GM18870 (cell line): ENCODE data around the gene TRAF6.

Experiments
- ATAC-seq: cut with Tn5 transposase; IDR thresholded peaks from one replicate; pipeline ENCODE4 v1.9.1; 2021; ENCODE audit warnings: moderate library complexity; ENCODE audit not compliant: unreplicated experiment

The TRAF6 gene

GRCh38 chr11:36459046-36459445, 51.0 kb downstream of the TRAF6 start:
- ATAC-seq = no peak

GRCh38 chr11:36458129-36458915, 51.8 kb downstream of the TRAF6 start:
- no peak for ATAC-seq

- no peak for ATAC-seq
These were observed 53.9 kb downstream of the TRAF6 start for GRCh38 chr11:36456156-36456555.

DNA sequence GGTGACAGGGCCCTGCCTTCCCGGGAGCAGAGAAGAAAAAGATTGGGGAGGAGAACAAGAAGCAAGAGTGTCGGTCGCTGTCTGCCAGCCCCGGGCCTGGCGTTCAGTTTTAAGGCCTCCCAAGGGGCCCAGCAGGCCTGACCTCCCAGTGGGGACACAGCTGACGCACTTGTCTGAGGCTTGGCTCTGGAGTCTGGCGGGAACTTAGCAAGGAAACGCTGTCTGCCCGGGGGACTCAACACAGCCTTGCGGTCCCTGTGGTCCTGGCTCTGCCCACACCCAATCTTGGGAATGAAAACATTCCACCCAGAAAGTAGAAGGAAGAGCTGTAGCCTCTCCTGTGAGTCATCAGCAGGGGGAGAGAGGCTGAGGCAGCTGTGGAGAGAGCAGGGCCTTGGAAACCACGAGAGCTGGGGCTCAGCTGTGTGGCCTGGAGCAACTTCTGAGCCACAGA, 54.4 kb downstream of the TRAF6 start:
- no peak for ATAC-seq

GRCh38 chr11:36454941-36455631, 55.0 kb downstream of the TRAF6 start:
- no peak for ATAC-seq

GRCh38 chr11:36454551-36454940, 55.5 kb downstream of the TRAF6 start:
- no peak for ATAC-seq

- ATAC-seq = no peak
These were observed 56.4 kb downstream of the TRAF6 start for GRCh38 chr11:36453678-36454077.

DNA sequence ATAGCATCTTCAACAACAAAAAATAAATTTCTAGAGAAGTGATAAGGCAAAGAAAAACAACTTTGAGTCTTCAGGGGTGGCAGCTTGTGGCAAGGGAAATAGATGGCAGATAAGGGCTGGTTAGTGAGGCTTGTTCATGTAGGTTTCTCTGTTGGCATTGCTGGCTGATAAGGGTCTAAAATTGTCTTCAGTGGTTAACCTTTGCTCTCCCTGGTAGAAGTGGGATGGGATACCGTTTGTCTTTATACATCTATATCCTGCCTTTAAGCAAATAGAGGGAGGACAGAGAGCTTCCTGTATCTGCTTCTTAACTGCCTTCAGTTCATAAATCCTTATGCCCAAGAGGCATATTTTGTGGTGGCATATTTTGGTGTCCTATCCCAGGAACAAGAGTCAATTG, 57.1 kb downstream of the TRAF6 start:
- ATAC-seq = no peak

DNA sequence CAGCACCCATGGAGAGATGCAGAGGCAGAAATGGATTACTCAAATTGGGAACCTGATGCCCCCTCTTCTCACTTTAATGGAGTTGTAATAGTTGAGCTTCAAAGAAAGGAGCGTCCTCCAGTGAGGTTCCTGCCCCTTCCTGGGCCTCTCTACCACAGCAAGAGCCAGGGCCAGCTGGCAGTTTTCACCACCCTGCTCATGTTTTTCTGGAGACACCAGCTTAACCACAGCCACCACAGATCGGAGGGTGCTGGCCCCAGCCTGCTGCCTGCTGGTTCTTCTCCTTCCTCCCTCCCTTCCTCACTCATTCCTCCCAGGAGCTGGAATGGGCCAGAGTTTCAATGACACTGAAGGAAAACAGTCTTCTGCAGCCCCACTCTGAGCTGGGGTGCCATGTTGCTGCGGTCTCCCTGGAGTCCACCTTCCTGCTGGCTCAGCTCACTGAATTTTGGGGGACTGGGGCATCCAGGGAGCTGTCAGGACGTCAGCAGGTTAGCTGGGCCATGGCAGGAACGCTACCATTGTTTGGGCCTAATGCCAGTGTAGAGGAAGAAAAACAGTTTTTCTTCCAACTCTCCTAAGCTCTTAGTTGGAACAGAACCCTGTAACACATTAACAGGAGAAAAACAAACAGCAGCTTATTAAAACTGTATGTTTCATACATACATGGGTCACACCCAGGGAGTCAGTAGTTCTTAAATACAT, 57.7 kb downstream of the TRAF6 start:
- no peak for ATAC-seq

- ATAC-seq = no peak
These were observed 58.4 kb downstream of the TRAF6 start for GRCh38 chr11:36451681-36452080.

DNA sequence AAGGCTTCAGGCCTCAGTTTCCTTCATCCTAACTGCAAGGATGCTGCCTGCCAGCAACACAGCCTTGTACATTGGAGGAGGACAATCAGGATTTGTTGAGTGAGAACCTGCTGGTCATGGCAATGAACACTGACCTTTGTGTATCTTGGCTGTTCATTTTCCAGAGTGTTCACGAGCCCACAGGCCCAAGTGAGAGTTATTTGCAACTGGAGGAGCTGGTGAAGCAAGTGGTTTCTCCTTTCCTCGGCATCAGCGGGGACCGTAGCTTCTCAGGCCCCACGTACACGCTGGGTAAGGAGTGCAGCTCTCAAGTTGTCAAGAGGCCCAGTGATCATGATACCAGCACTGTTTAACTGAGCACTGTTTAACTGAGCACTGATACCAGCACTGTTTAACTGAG, 59.0 kb downstream of the TRAF6 start:
- ATAC-seq = no peak

DNA sequence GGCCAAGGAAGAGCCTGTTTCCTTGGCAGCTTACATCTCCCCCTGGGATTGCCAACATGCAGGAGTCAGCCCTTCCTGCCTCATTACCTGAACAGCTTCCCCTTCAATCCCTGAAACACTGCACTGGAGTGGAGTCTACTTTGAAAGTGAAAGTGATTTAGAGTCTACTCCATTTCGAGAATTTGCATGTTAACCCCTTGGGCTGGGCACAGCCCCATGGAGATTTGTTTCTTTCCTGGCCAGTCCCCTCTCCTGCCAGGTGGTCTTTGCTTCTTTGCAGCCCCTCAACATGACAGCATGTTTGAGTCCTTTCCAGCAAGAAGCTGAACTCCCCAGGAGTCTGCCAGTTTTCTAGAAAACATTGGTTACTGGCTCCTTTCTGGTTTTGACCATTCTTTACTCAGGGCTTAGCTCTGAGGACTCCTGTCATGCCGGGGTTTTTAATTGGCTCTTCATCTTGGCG, 59.9 kb downstream of the TRAF6 start:
- ATAC-seq = peak; percentile 59

DNA sequence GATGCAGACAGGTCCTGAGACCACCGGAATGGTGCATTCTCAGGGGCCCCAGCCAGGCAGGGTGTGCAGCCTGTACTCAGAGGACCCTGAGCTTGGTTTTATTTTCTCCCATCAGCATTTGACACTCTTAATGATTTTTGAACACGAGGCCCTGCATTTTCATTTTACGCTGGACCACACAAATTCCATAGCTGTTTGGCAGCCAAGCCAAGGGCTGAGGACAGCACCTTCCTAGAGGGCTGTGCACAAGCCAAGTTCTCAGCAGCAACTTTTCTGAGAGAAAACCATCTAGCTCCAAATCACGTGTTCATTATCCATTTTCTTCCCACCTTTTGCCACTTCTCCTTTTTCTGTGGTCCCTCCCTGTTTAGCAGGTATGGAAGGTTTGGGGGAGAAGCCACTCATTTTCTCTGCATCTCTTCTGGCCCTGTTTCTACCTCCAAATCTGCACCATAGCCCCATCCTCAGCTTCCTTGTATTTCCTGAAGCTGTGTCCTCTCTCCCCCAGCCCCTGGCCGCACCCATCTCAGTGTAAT, 60.4 kb downstream of the TRAF6 start:
- ATAC-seq = no peak

GRCh38 chr11:36447947-36448346, 62.1 kb downstream of the TRAF6 start:
- no peak for ATAC-seq

DNA sequence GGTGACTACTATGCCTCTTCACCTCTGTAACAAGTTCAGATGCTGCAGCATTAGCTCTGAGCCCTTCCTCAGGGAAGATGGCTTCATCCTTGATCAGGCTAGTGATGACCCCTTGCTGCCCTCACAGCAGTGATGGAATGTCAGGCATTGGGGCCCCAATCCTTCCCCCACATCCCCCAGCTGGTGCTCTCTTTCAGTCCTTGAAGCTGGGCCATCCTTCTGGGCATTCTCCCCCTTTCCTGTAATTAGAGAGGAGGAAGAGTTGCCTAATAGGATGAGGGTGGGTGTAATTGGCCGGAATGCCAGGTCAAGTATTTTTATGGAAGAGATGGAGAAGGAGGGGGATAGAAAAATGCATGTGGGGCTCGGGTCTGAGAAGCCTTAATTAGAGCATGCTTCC, 62.6 kb downstream of the TRAF6 start:
- ATAC-seq = no peak

- ATAC-seq = no peak
These were observed 63.9 kb downstream of the TRAF6 start for GRCh38 chr11:36446135-36446534.

GRCh38 chr11:36443661-36444060, 66.4 kb downstream of the TRAF6 start:
- ATAC-seq = no peak

DNA sequence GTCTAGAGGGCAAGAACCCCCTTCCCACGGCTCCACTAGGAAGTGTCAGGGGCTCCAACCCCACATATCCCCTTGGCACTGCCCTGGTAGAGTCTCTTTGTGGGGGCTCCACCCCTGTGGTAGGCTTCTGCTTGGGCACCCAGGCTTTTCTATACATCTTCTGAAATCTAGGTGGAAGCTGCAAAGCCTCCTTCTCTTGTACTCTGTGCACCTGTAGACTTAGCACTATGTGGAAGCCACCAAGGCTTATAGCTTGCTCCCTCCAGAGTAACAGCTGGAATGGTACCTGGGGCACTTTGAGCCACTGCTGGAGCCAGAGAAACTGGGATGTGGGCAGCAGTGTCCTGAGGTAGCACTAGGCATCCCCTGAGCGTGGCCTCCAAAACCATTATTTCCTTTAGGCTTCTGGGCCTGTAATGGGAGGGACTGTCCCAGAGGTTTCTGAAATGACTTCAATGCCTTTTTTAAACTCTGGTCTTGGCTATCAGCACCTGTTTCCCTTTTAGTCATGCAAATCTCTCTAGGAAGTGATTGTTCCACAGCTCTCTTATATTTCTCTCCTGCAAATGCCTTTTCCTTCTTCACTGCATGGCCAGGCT, 68.4 kb downstream of the TRAF6 start:
- peak; percentile 98 for ATAC-seq

DNA sequence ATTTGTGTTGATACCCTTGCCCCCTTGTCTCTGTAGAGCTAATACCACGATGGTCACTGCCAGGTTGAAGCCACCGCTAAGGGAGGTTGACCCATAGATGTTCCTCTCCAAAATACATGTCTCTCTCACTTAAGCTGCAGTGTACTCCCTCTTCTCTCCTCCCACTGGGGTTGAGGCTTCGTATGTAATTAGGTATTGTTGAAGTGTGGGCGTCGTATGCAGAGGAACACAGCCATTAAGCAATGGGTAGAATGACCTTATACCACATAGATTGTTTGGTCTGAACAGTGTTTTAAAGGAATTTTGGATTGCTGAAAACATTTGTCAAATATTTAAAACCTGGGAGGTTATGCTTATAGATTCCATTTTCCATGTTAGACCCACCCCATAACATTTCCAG, 71.9 kb downstream of the TRAF6 start:
- no peak for ATAC-seq

DNA sequence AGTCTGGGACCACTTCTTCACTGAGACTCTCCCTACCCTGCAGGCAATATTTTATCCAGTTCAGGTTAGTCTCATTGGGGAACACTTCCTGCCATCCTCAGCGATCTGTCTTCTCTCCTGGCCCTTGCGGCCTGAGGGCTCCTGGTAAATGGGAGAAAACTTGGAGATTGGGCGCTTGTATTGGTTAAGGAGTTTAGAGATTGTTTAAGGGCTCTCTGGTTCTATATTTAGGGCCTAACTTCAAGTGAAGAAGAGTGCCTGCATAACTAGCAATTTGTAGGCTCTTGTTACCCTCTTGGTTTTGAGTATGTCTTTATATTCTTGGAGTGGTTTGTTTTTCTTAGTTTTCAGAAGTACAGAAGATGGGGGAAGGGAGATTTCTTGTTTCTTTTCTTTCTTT, 72.7 kb downstream of the TRAF6 start:
- no peak for ATAC-seq
